Measurements from ENCODE around the gene CNTFR.

GRCh38 chr9:34624475-34625185 is 35.1 kb upstream of the CNTFR start:
- TF ChIP-seq CTCF (IDR thresholded peaks at IDR 0.05) (no peak), EP300 (IDR thresholded peaks at IDR 0.05) (no peak)
